Left ventricle myocardium superior (tissue), 1 donor: ENCODE results near the gene FAAH2. TPM values are rescaled to one million over a fixed set of nuclear protein-coding genes. Genes with fewer than 3 reads are reported as not detected.

Source experiments
- total RNA-seq: library from RNA; stranded (reverse); fragmentation: NEBNext Ultra II Directional; extraction: Animal tissue kit (Norgen Biotek cat#: 25700); gene quantifications from one replicate; pipeline ENCODE4 v1.2.1, GENCODE V29; 2021
- donor health status: DM: no; HTN: yes; CAD: no; lungs with severe emphysema.

The FAAH2 gene
- total RNA-seq, 1 donor from 2014 or later: 0.69 TPM

Other genes starting within 250 kb of the FAAH2 start
- gene SPIN2B, start 165.2 kb upstream of the FAAH2 start, total RNA-seq: 7.9 TPM
- gene SPIN2A, start 149.3 kb upstream of the FAAH2 start, total RNA-seq: 0.22 TPM